Measurements from ENCODE around the gene UBE2E1.
"Not testable (repeated sequence)": the region's sequence is repeated elsewhere in the genome, so short reads cannot be mapped to it uniquely, and the experiment has no call there.

Gene UBE2E1

GRCh38 chr3:23916886-23917678, 111.3 kb downstream of the UBE2E1 start, which contains the start of the genes NKIRAS1 and RPL15:
TSS of gene NKIRAS1 (minus strand) at chr3:23916990. CDS start at chr3:23910904, 6,086 bp downstream.
TSS of gene RPL15 (plus strand) at chr3:23917132. CDS start at chr3:23917860, 728 bp downstream.
- peak; percentile 95 for DNase-seq (ENCODE audit: low spot score)

- not testable (repeated sequence) for DNase-seq (ENCODE audit: low spot score)
These were observed 112.0 kb downstream of the UBE2E1 start for GRCh38 chr3:23917679-23918303.

- not testable (repeated sequence) for DNase-seq (ENCODE audit: low spot score)
These were observed 112.6 kb downstream of the UBE2E1 start for GRCh38 chr3:23918331-23918730.

GRCh38 chr3:23919628-23920027, 113.9 kb downstream of the UBE2E1 start:
- DNase-seq (ENCODE audit: low spot score), result no peak

GRCh38 chr3:23920151-23920655, 114.4 kb downstream of the UBE2E1 start:
- DNase-seq (ENCODE audit: low spot score), result no peak

- DNase-seq (ENCODE audit: low spot score), result no peak
These were observed 115.3 kb downstream of the UBE2E1 start for GRCh38 chr3:23921052-23921511.

- DNase-seq (ENCODE audit: low spot score), result no peak
These were observed 118.0 kb downstream of the UBE2E1 start for GRCh38 chr3:23923786-23924185.

- DNase-seq (ENCODE audit: low spot score), result no peak
These were observed 120.5 kb downstream of the UBE2E1 start for GRCh38 chr3:23926246-23926645.

- DNase-seq (ENCODE audit: low spot score), result no peak
These were observed 121.0 kb downstream of the UBE2E1 start for GRCh38 chr3:23926736-23927135.

GRCh38 chr3:23928524-23928923, 122.8 kb downstream of the UBE2E1 start:
- DNase-seq (ENCODE audit: low spot score), result no peak

- DNase-seq (ENCODE audit: low spot score), result no peak
These were observed 125.8 kb downstream of the UBE2E1 start for GRCh38 chr3:23931597-23931996.

GRCh38 chr3:23932571-23932970, 126.8 kb downstream of the UBE2E1 start:
- DNase-seq (ENCODE audit: low spot score), result no peak

- DNase-seq (ENCODE audit: low spot score), result no peak
These were observed 128.5 kb downstream of the UBE2E1 start for GRCh38 chr3:23934253-23934652.

GRCh38 chr3:23937296-23937695, 131.5 kb downstream of the UBE2E1 start:
- DNase-seq (ENCODE audit: low spot score), result no peak

GRCh38 chr3:23938688-23939087, 132.9 kb downstream of the UBE2E1 start:
- DNase-seq (ENCODE audit: low spot score), result no peak

- DNase-seq (ENCODE audit: low spot score), result no peak
These were observed 135.0 kb downstream of the UBE2E1 start for GRCh38 chr3:23940775-23941174.

Measured in hematopoietic multipotent progenitor cell treated with erythropoietin and hydrocortisone succinate and interleukin-3 and kit ligand, for 15 days (in vitro differentiated cells).